H9 (cell line): Measurements from ENCODE around the gene TRIM50. TPM values are rescaled to one million over a fixed set of nuclear protein-coding genes. Genes with fewer than 3 reads are reported as not detected.
"Not testable (repeated sequence)": the region's sequence is repeated elsewhere in the genome, so short reads cannot be mapped to it uniquely, and the experiment has no call there.

Source experiments
- DNase-seq: peaks from one replicate; pipeline ENCODE4 v3.0.0-alpha.2; 2017
- H2AFZ ChIP-seq: one replicate; pipeline ENCODE4 v1.6.1; 2013; ENCODE audit warnings: mild to moderate bottlenecking, low read length, control low read depth, moderate library complexity
- H2AK5ac ChIP-seq: 2 replicates; pipeline ENCODE4 v1.6.1; 2013; ENCODE audit warnings: low read length, control low read depth, mixed read lengths; ENCODE audit not compliant: insufficient read length
- H2BK120ac ChIP-seq: one replicate; pipeline ENCODE4 v1.6.1; 2013; ENCODE audit warnings: low read depth, mild to moderate bottlenecking, low read length, control low read depth, inconsistent platforms; ENCODE audit not compliant: poor library complexity, severe bottlenecking
- H2BK12ac ChIP-seq: 2 replicates; pipeline ENCODE4 v1.6.1; 2013; ENCODE audit warnings: low read length, control low read depth, mixed read lengths, low read depth; ENCODE audit not compliant: insufficient read length
- H2BK15ac ChIP-seq: 2 replicates; pipeline ENCODE4 v1.6.1; 2013; ENCODE audit warnings: low read depth, low read length, control low read depth
- H2BK20ac ChIP-seq: one replicate; pipeline ENCODE4 v1.6.1; 2013; ENCODE audit warnings: low read depth, mild to moderate bottlenecking, low read length, control low read depth, inconsistent platforms; ENCODE audit not compliant: poor library complexity, severe bottlenecking
- H2BK5ac ChIP-seq: 2 replicates; pipeline ENCODE4 v1.6.1; 2013; ENCODE audit warnings: low read length, control low read depth, mixed read lengths; ENCODE audit not compliant: insufficient read length
- H3K14ac ChIP-seq: 2 replicates; pipeline ENCODE4 v1.6.1; 2013; ENCODE audit warnings: low read length, control low read depth; ENCODE audit not compliant: insufficient read depth
- H3K18ac ChIP-seq: 2 replicates; pipeline ENCODE4 v1.6.1; 2013; ENCODE audit warnings: low read depth, mild to moderate bottlenecking, mixed read lengths, low read length, control low read depth; ENCODE audit not compliant: insufficient read length
- H3K23ac ChIP-seq: 2 replicates; pipeline ENCODE4 v1.6.1; 2013; ENCODE audit warnings: low read length, control low read depth, mixed read lengths, low read depth; ENCODE audit not compliant: insufficient read length
- H3K23me2 ChIP-seq: 2 replicates; pipeline ENCODE4 v1.6.1; 2013; ENCODE audit warnings: low read depth, mild to moderate bottlenecking, mixed read lengths, low read length, control low read depth; ENCODE audit not compliant: insufficient read length, poor library complexity, severe bottlenecking
- H3K27ac ChIP-seq: 2 replicates; pipeline ENCODE4 v1.5.1; 2013; ENCODE audit warnings: low read length, control low read depth, mixed read lengths, low read depth; ENCODE audit not compliant: insufficient read length
- H3K27me3 ChIP-seq: 2 replicates; pipeline ENCODE4 v1.6.1; 2013; ENCODE audit warnings: low read length, control low read depth, inconsistent platforms; ENCODE audit not compliant: insufficient read depth
- H3K4ac ChIP-seq: 2 replicates; pipeline ENCODE4 v1.6.1; 2013; ENCODE audit warnings: low read depth, mild to moderate bottlenecking, control low read depth, inconsistent platforms, low read length, moderate library complexity
- H3K4me1 ChIP-seq: 2 replicates; pipeline ENCODE4 v1.6.1; 2013; ENCODE audit warnings: low read length, control low read depth, inconsistent platforms; ENCODE audit not compliant: insufficient read depth
- H3K4me2 ChIP-seq: 2 replicates; pipeline ENCODE4 v1.6.1; 2013; ENCODE audit warnings: low read length, control low read depth, mixed read lengths; ENCODE audit not compliant: insufficient read length, insufficient read depth
- H3K56ac ChIP-seq: 2 replicates; pipeline ENCODE4 v1.6.1; 2013; ENCODE audit warnings: low read depth, mild to moderate bottlenecking, mixed read lengths, low read length, control low read depth; ENCODE audit not compliant: insufficient read length
- H3K79me1 ChIP-seq: 2 replicates; pipeline ENCODE4 v1.6.1; 2013; ENCODE audit warnings: low read depth, mild to moderate bottlenecking, moderate library complexity, low read length, control low read depth, inconsistent platforms; ENCODE audit not compliant: insufficient read depth, poor library complexity, severe bottlenecking
- H3K79me2 ChIP-seq: 2 replicates; pipeline ENCODE4 v1.6.1; 2013; ENCODE audit warnings: low read length, control low read depth, inconsistent platforms; ENCODE audit not compliant: insufficient read depth
- H3K9ac ChIP-seq: 2 replicates; pipeline ENCODE4 v1.6.1; 2013; ENCODE audit warnings: low read length, control low read depth, mixed read lengths; ENCODE audit not compliant: insufficient read length; ENCODE audit errors: extremely low read depth
- H3K9me3 ChIP-seq: one replicate; pipeline ENCODE4 v1.6.1; 2013; ENCODE audit warnings: low read depth, low read length, inconsistent platforms; ENCODE audit not compliant: control insufficient read depth
- H3T11ph ChIP-seq: one replicate; pipeline ENCODE4 v1.6.1; 2013; ENCODE audit warnings: mild to moderate bottlenecking, low read length, control low read depth, inconsistent platforms
- H4K20me1 ChIP-seq: one replicate; pipeline ENCODE4 v1.6.1; 2013; ENCODE audit not compliant: control insufficient read depth, insufficient read length, insufficient read depth
- H4K5ac ChIP-seq: 2 replicates; pipeline ENCODE4 v1.6.1; 2013; ENCODE audit warnings: low read depth, mild to moderate bottlenecking, mixed read lengths, low read length, control low read depth; ENCODE audit not compliant: insufficient read length
- H4K8ac ChIP-seq: replicated peaks from 2 replicates; pipeline ENCODE4 v1.6.1; 2013; ENCODE audit warnings: low read length, control low read depth, mixed read lengths, low read depth; ENCODE audit not compliant: insufficient read length
- H4K91ac ChIP-seq: 2 replicates; pipeline ENCODE4 v1.6.1; 2013; ENCODE audit warnings: low read depth, mild to moderate bottlenecking, moderate library complexity, mixed read lengths, low read length, control low read depth; ENCODE audit not compliant: insufficient read length
- H3K27ac Mint-ChIP-seq, 3 experiments: 2 replicates in 2 of 3; 3 replicates in 1 of 3; pipeline ENCODE4 v1.8.0; 2020 to 2021; ENCODE audit warnings: mixed read lengths in 3 of 3, mild to moderate bottlenecking in 1 of 3, moderate library complexity in 1 of 3
- H3K27me3 Mint-ChIP-seq: 2 replicates; pipeline ENCODE4 v1.8.0; 2021; ENCODE audit warnings: low read depth, mild to moderate bottlenecking, moderate library complexity, mixed read lengths
- H3K36me3 Mint-ChIP-seq, 3 experiments: 2 replicates in 2 of 3; 3 replicates in 1 of 3; pipeline ENCODE4 v1.8.0; 2020 to 2021; ENCODE audit warnings: low read depth in 3 of 3, mixed read lengths in 3 of 3; ENCODE audit not compliant: insufficient read depth in 1 of 3
- H3K4me1 Mint-ChIP-seq, 2 experiments: 2 replicates each; pipeline ENCODE4 v1.8.0; 2020; ENCODE audit warnings: mixed read lengths in 2 of 2
- H3K4me3 Mint-ChIP-seq, 2 experiments: 2 replicates in 1 of 2; 3 replicates in 1 of 2; pipeline ENCODE4 v1.8.0; 2020 to 2021; ENCODE audit warnings: mild to moderate bottlenecking in 2 of 2, mixed read lengths in 2 of 2, moderate library complexity in 1 of 2
- H3K9me3 Mint-ChIP-seq, 2 experiments: 2 replicates in 1 of 2; 3 replicates in 1 of 2; pipeline ENCODE4 v1.8.0; 2020; ENCODE audit warnings: mild to moderate bottlenecking in 2 of 2, mixed read lengths in 2 of 2, moderate library complexity in 1 of 2
- WGBS: extraction: QIAGEN DNeasy Blood & Tissue Kit; methylation state at CpG from one replicate; pipeline ENCODE4 v1.1.7; 2013; ENCODE audit warnings: missing lambda C conversion rate, low lambda C conversion rate, mixed read lengths; ENCODE audit not compliant: insufficient read length; ENCODE audit errors: extremely low coverage; 5-methylcytosine and 5-hydroxymethylcytosine counted together
- total RNA-seq: library from RNA; stranded (reverse); gene quantifications from 2 replicates; pipeline ENCODE4 v1.2.1, GENCODE V29; 2021
- TF ChIP-seq, protein P1 (sequence below): fragments of 200-600 bp; sonication (generic); conservative IDR thresholded peaks from 3 replicates; pipeline ENCODE4 v1.8.0; 2021; ENCODE audit warnings: antibody characterized with exemption, mild to moderate bottlenecking

Gene TRIM50
- total RNA-seq, 1 experiment from 2014 or later = not detected

DNA sequence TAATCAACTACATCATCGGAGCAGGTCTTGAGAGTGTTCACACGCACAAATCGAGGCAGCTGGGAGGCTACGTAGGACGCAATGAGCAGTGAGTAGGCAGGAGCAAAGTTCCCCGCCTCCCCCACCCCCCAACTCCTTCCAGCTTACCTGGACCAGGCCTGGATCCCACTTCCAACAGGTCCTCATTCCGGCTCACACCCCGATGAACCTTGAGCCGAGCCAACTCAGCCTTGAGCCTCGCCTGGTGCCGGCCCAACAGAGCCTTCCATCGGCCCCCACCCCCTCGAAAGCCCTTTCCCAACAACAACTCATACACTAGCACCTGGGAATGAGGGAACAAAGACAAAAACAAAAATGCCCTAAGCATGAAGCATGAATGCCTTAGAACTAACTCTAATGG is 20.4 kb downstream of the TRIM50 start:
- no peak overlapping the region for H3K18ac ChIP-seq
- H3K4ac ChIP-seq = no peak overlapping the region
- no peak overlapping the region for H4K91ac ChIP-seq
- peak overlapping the region; percentile 80 for H3K4me2 ChIP-seq
- H2BK5ac ChIP-seq = no peak overlapping the region
- H2AK5ac ChIP-seq = no peak overlapping the region
- TF ChIP-seq, protein P1, sequence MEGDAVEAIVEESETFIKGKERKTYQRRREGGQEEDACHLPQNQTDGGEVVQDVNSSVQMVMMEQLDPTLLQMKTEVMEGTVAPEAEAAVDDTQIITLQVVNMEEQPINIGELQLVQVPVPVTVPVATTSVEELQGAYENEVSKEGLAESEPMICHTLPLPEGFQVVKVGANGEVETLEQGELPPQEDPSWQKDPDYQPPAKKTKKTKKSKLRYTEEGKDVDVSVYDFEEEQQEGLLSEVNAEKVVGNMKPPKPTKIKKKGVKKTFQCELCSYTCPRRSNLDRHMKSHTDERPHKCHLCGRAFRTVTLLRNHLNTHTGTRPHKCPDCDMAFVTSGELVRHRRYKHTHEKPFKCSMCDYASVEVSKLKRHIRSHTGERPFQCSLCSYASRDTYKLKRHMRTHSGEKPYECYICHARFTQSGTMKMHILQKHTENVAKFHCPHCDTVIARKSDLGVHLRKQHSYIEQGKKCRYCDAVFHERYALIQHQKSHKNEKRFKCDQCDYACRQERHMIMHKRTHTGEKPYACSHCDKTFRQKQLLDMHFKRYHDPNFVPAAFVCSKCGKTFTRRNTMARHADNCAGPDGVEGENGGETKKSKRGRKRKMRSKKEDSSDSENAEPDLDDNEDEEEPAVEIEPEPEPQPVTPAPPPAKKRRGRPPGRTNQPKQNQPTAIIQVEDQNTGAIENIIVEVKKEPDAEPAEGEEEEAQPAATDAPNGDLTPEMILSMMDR = no peak
- H3K23ac ChIP-seq = no peak overlapping the region
- no peak overlapping the region for H3K14ac ChIP-seq
- Mint-ChIP-seq H3K4me3 (peak overlapping the region; percentile 87 to 96), H3K36me3 (peaks cover 18 to 44% (median 43%) of the 10 kb centered on the region in 3 experiments; a peak in 6 of 7 replicates), H3K9me3 (peaks cover 2 to 4% of the 10 kb centered on the region in 2 experiments; a peak in 2 of 5 replicates), H3K27me3 (peaks cover 17% of the 10 kb centered on the region), H3K27ac (peak overlapping the region in 2 of 3 experiments; percentile 11 to 80; a peak in 2 of 7 replicates), H3K4me1 (peaks cover 11 to 13% of the 10 kb centered on the region in 2 experiments)
- H3K79me1 ChIP-seq = peaks cover 3% of the 10 kb centered on the region
- no peak overlapping the region for H2BK120ac ChIP-seq
- H3K79me2 ChIP-seq = peaks cover 2% of the 10 kb centered on the region; the same call in 1 of the 2 replicates
- DNase-seq = no peak
- no peaks in the 10 kb centered on the region for H4K20me1 ChIP-seq
- no peak overlapping the region for H3K27ac ChIP-seq
- no peak overlapping the region for H2BK15ac ChIP-seq
- H3K4me1 ChIP-seq = no peaks in the 10 kb centered on the region; the same call in 1 of the 2 replicates
- no peak overlapping the region for H3K56ac ChIP-seq
- no peak overlapping the region for H2AFZ ChIP-seq
- no CpG with 5 or more reads among the region's 13 CpGs for WGBS
- no peaks in the 10 kb centered on the region for H3K23me2 ChIP-seq
- H3K9me3 ChIP-seq = no peaks in the 10 kb centered on the region
- H4K5ac ChIP-seq = no peak overlapping the region
- no peak overlapping the region for H2BK20ac ChIP-seq
- no peak overlapping the region for H3K9ac ChIP-seq
- no peak overlapping the region for H4K8ac ChIP-seq
- H3T11ph ChIP-seq = no peak overlapping the region
- H3K27me3 ChIP-seq = no peaks in the 10 kb centered on the region
- no peak overlapping the region for H2BK12ac ChIP-seq

DNA sequence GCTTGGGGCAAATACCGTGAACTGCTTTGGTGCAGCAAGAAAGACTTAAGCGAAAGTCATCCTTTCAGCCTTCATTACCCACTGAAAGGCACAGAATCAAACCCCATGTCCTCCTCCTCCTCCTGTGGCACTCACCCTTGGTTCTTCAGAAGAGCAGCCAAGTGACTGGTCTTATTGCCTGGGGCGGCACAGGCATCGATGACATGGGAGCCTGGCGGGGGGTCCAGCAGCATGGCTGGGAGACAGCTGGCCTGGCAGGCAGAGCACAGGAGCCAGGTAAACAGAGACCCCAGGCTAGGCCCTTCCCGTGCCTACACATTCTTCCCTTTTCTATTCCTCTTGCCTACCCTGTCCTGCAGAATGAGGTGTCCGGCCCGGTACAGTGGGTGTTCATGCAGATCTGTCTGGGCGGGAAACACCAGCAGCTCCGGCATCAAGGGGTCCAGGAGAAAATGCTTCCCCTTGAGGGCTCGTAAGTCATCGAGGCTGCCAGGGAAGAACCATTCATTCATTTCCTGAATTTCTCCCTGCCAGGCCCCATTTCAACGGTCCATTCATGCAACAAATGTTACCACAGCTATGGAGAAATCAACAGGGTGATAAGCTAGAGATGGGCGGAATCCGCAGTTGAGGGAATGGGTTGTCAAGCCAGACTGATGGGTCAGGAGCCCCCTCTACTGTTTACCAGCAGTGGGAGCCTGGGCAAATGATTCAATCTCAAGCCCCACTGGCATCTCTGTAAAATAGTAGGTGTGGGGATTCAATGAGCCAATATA is 23.1 kb downstream of the TRIM50 start:
- not testable (repeated sequence) for H4K8ac ChIP-seq, H3K4me1 ChIP-seq, H3K27ac ChIP-seq, H3K23me2 ChIP-seq, H3K23ac ChIP-seq, H3K9ac ChIP-seq, H3K4ac ChIP-seq, H2BK5ac ChIP-seq, H3K79me2 ChIP-seq, H3K56ac ChIP-seq, H4K20me1 ChIP-seq, H4K5ac ChIP-seq, H3K14ac ChIP-seq, H3K27me3 Mint-ChIP-seq, H2BK15ac ChIP-seq, H2AFZ ChIP-seq, H3T11ph ChIP-seq, H2AK5ac ChIP-seq, H2BK120ac ChIP-seq, H3K27ac Mint-ChIP-seq, H3K9me3 ChIP-seq, H3K27me3 ChIP-seq, H2BK12ac ChIP-seq, H2BK20ac ChIP-seq, H4K91ac ChIP-seq, DNase-seq, H3K79me1 ChIP-seq, H3K9me3 Mint-ChIP-seq, H3K4me3 Mint-ChIP-seq, H3K4me2 ChIP-seq, H3K18ac ChIP-seq
- Mint-ChIP-seq H3K36me3 (peaks cover 18 to 44% (median 43%) of the 10 kb centered on the region in 3 experiments; a peak in 6 of 7 replicates), H3K4me1 (peaks cover 11 to 13% of the 10 kb centered on the region in 2 experiments)
- WGBS = no CpG with 5 or more reads among the region's 15 CpGs
